ENCODE data around the gene ROR1. TPM values are rescaled to one million over a fixed set of nuclear protein-coding genes. Genes with fewer than 3 reads are reported as not detected.

The ROR1 gene
- total and polyA plus RNA-seq, 9 of the 15 experiments (the other 6 are each of a cell fraction or from before 2014, with no cell fraction given), result 0.02 TPM; not detected in 8

DNA sequence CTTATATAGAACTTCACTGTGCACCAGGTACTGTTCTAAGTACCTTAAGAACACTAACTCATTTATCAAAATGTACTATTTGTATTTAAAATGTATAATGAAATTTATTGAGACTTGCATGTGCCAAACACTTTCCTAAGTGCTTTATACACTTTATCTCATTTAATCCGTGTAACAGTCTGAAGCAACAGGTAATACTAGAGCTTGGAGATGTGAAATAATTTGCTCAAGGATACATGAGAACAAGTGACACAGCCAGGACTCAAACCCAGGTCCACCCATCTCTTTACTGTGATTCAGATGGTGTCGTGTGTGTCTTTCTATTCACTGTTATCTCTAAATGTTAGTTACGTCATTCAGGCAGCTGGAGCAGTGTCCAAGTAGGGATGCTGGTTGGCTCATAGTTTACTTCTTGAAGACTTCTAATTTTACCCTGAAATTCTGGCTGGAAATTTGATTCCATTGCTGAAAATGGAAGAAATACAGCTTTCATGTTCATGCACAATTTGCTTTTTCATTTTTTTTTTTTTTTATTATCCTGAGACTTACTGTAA is 259.9 kb downstream of the ROR1 start (continued):
- TF ChIP-seq, protein P1, sequence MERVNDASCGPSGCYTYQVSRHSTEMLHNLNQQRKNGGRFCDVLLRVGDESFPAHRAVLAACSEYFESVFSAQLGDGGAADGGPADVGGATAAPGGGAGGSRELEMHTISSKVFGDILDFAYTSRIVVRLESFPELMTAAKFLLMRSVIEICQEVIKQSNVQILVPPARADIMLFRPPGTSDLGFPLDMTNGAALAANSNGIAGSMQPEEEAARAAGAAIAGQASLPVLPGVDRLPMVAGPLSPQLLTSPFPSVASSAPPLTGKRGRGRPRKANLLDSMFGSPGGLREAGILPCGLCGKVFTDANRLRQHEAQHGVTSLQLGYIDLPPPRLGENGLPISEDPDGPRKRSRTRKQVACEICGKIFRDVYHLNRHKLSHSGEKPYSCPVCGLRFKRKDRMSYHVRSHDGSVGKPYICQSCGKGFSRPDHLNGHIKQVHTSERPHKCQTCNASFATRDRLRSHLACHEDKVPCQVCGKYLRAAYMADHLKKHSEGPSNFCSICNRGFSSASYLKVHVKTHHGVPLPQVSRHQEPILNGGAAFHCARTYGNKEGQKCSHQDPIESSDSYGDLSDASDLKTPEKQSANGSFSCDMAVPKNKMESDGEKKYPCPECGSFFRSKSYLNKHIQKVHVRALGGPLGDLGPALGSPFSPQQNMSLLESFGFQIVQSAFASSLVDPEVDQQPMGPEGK (CRISPR knock-in tag; IDR thresholded peaks at IDR 0.05; ENCODE audit: borderline replicate concordance), result no peak
- TF ChIP-seq NEUROD1 (IDR thresholded peaks at IDR 0.05; ENCODE audit: borderline replicate concordance, low read depth, low read length, partially characterized antibody) (no peak), ZBTB43 (CRISPR knock-in tag; IDR thresholded peaks at IDR 0.05) (no peak), RBM15 (IDR thresholded peaks at IDR 0.05; ENCODE audit: insufficient read depth, low read length) (no peak), POLR3A (IDR thresholded peaks at IDR 0.05; ENCODE audit: borderline replicate concordance, extremely low read depth, insufficient read depth, insufficient read length) (no peak), ZNF311 (CRISPR knock-in tag; IDR thresholded peaks at IDR 0.05) (no peak), NFE2 (IDR thresholded peaks at IDR 0.05; ENCODE audit: low read depth) (no peak), SMARCA4 (IDR thresholded peaks at IDR 0.05) (no peak)
- TF ChIP-seq, protein P2, sequence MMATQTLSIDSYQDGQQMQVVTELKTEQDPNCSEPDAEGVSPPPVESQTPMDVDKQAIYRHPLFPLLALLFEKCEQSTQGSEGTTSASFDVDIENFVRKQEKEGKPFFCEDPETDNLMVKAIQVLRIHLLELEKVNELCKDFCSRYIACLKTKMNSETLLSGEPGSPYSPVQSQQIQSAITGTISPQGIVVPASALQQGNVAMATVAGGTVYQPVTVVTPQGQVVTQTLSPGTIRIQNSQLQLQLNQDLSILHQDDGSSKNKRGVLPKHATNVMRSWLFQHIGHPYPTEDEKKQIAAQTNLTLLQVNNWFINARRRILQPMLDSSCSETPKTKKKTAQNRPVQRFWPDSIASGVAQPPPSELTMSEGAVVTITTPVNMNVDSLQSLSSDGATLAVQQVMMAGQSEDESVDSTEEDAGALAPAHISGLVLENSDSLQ (IDR thresholded peaks at IDR 0.05), result no peak
